Aorta (tissue), 5 donors: Measurements from ENCODE around the gene ZP4. TPM values are rescaled to one million over a fixed set of nuclear protein-coding genes. Genes with fewer than 3 reads are reported as not detected.

Experiments used
- ATAC-seq: fragments of 200-7000 bp; cut with Tn5 transposase; one replicate; pipeline ENCODE4 v1.9.1; 2022; ENCODE audit warnings: moderate library complexity; ENCODE audit not compliant: low FRiP score
- DNase-seq, 2 donors: peaks; one replicate each; pipeline ENCODE4 v3.0.0-alpha.2; 2020
- H3K27ac ChIP-seq, 2 donors: one replicate each; pipeline ENCODE4 v1.5.1; 2013; ENCODE audit warnings: low read length in 2 of 2, mild to moderate bottlenecking in 2 of 2, moderate library complexity in 2 of 2, control low read depth in 1 of 2, inconsistent platforms in 1 of 2, low read depth in 1 of 2
- H3K27me3 ChIP-seq, 2 donors: one replicate each; pipeline ENCODE4 v1.6.1; 2013; ENCODE audit warnings: control low read depth in 1 of 2, low read length in 1 of 2, mild to moderate bottlenecking in 1 of 2, moderate library complexity in 1 of 2; ENCODE audit not compliant: insufficient read depth in 2 of 2, control insufficient read depth in 1 of 2
- H3K36me3 ChIP-seq, 2 donors: one replicate each; pipeline ENCODE4 v1.6.1; 2013; ENCODE audit warnings: control low read depth in 1 of 2, low read length in 1 of 2, mild to moderate bottlenecking in 1 of 2; ENCODE audit not compliant: insufficient read depth in 2 of 2, control insufficient read depth in 1 of 2
- H3K4me1 ChIP-seq, 2 donors: one replicate each; pipeline ENCODE4 v1.6.1; 2013; ENCODE audit warnings: low read length in 2 of 2, control low read depth in 1 of 2, mild to moderate bottlenecking in 1 of 2, moderate library complexity in 1 of 2; ENCODE audit not compliant: insufficient read depth in 2 of 2, control insufficient read depth in 1 of 2
- H3K4me3 ChIP-seq, 2 donors: one replicate each; pipeline ENCODE4 v1.5.1; 2013; ENCODE audit warnings: low read length in 2 of 2, control low read depth in 1 of 2, mild to moderate bottlenecking in 1 of 2
- H3K9me3 ChIP-seq: one replicate; pipeline ENCODE4 v1.6.1; 2013; ENCODE audit warnings: mild to moderate bottlenecking, low read length; ENCODE audit not compliant: control insufficient read depth
- WGBS, 2 donors: extraction: QIAGEN DNeasy Blood & Tissue Kit; methylation state at CpG; one replicate each; pipeline ENCODE4 v1.1.7; 2013; 5-methylcytosine and 5-hydroxymethylcytosine counted together
- intact Hi-C, 2 donors: fragments of 100-400 bp; cut with DNase I; formaldehyde crosslinking; loops; one replicate each; pipeline versions ENCODE4 v1.14.2 to v1.15.0; 2022
- polyA plus RNA-seq, 2 donors: library from polyadenylated mRNA; stranded (reverse); fragments of 200-250 nt; gene quantifications; one replicate each; pipeline ENCODE4 v1.2.3, GENCODE V29; 2013
- total RNA-seq, 2 donors: library from RNA; stranded (reverse); fragmentation: NEBNext Ultra II Directional; extraction: Animal tissue kit (Norgen Biotek cat#: 25700); gene quantifications; one replicate each; pipeline ENCODE4 v1.2.1, GENCODE V29; 2021
- donor health status: healthy with polysubstance abuse.
- donor health status: Bipolar disorder and iron deficiency.
- donor health status: DM: no; HTN: no; CAD: no.
- donor health status: DM: no; HTN: no; CAD: no.
- donor health status: DM: yes; HTN: yes; CAD: no.

The ZP4 gene
- total and polyA plus RNA-seq, 4 donors = not detected

DNA sequence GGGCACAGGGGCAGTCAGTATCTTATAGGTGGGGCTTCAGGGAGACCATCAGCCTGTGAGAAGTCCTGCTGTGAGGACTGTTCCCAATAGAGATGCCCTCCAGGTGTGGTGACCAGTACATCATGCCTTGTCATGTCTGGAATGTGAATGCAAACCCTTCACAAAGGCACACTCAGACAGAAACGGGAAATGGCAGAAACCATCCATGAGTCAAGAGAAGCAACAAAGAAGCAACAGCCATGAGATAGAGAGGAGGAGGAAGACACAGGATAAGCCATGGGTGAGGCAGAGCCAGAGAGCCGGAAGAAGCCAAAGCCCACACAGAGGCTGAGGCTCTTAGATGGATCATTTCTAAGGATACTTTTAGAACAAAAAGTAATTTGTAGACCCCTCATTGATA is 20.1 kb upstream of the ZP4 start:
- H3K27me3 ChIP-seq = peaks cover 0 to 2% of the 10 kb centered on the region in 2 donors
- whole genome bisulfite sequencing, 2 donors = 82 to 91% methylated on average over 2 of the region's 2 CpGs
- ATAC-seq = no peak
- no peaks in the 10 kb centered on the region for H3K4me1 ChIP-seq
- no peak overlapping the region for H3K4me3 ChIP-seq
- no peak overlapping the region for H3K27ac ChIP-seq
- H3K9me3 ChIP-seq = peaks cover 5% of the 10 kb centered on the region
- intact Hi-C loops = no loop called here
- H3K36me3 ChIP-seq = no peaks in the 10 kb centered on the region
- no peak for DNase-seq

DNA sequence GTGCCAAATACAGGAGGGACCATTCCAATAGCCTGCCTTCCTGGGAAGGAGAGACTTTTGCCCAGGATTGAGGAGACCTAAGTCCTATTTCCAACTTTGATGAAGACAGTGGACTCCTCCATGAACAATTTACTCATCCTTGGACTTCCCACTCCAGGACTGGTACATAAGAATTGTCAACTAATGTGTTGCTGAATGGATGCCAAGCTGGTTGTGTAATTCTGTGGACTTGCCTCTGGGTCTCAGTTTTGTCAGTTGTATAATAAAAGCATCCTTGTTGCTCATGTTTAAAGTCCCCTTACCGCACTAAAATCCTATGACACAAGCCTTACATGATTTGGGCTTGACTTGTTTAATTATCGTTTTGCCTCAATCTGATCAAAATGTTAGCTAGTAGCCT is 13.2 kb upstream of the ZP4 start:
- H3K36me3 ChIP-seq = no peaks in the 10 kb centered on the region
- H3K9me3 ChIP-seq = peaks cover 3% of the 10 kb centered on the region
- H3K27me3 ChIP-seq = peaks cover 0 to 1% of the 10 kb centered on the region in 2 donors
- ATAC-seq = no peak
- H3K27ac ChIP-seq = no peak overlapping the region
- intact Hi-C loops = no loop called here
- H3K4me3 ChIP-seq = no peak overlapping the region
- no peak for DNase-seq
- H3K4me1 ChIP-seq = no peaks in the 10 kb centered on the region
- WGBS, 2 donors = 93 to 95% methylated on average over 2 of the region's 2 CpGs

DNA sequence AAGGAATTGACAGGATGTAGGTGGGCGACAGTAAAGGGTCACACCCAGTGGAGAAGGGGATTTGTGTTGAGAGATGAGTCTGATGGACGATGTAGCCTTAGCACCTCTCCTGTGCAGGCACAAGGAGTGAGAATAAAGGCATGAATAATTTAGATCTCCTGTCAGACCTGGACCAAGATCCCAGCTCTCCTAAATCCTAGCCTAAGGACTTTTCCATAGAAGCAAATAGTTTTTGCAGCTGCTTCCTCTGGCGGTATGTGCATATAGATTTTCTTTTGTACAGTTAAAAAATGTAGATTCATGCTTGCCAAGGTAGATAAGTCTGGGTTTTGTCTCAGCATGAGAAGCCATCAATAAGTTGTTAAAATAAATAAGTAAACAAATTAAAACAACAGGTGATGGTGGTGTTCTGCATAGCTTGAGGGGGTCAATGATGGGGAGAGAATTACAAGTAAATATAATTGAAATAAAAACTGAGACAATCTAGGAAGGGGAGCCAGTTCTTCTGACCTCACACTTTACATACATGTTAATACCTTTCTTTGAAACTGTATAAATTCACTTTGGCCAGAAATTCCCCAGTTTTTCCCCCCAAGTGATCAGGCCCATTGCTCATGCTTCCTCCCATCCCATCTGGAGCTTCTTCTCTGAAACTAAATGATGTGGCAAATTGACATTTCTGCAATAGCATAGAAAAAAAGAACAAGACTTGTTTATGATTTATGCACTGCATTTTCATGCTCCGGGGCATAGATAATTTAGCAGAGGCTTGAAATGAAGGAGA is 12.4 kb upstream of the ZP4 start:
- Histone ChIP-seq H3K4me3 (no peak overlapping the region), H3K36me3 (no peaks in the 10 kb centered on the region), H3K27me3 (peaks cover 0 to 1% of the 10 kb centered on the region in 2 donors), H3K9me3 (peaks cover 2% of the 10 kb centered on the region), H3K4me1 (no peaks in the 10 kb centered on the region), H3K27ac (no peak overlapping the region)
- 76 to 82% methylated on average over 4 of the region's 4 CpGs for whole genome bisulfite sequencing, 2 donors
- no peak for DNase-seq
- intact Hi-C loops = no loop called here
- no peak for ATAC-seq

DNA sequence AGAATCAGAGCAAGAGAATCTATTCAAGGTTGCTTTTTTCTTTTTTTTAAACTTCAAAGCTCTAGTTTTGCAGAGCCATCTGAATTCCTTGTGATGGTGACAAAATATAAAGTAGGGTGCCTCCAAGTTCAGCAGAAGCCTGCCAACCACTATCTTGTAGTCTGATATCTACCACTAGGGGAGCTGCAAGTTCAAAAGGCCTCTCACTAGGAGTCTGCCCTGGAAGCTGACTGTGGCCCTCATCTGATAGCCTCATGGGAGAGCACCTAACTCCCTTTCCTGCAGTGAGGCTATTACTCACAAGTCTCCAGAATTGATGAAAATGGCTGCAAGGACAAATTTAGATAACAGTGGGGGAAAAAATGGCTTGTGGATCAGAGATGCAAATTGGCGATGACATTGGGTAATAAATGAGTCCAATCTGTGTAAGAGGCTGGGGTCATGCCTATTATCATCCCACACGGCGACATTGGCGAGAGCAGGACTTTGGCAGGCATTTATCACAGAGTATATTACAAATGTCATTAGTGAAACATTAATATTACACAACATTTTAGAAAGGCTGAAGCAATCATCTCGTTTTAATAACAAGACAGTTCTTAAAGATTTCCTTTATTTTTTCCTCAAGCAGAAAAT is 10.7 kb upstream of the ZP4 start:
- 43 to 45% methylated on average over 5 of the region's 5 CpGs for WGBS, 2 donors
- no peak overlapping the region for H3K4me3 ChIP-seq
- H3K27ac ChIP-seq = no peak overlapping the region
- no peaks in the 10 kb centered on the region for H3K9me3 ChIP-seq
- ATAC-seq (no peak), DNase-seq (no peak)
- intact Hi-C loops = no loop called here
- no peaks in the 10 kb centered on the region for H3K4me1 ChIP-seq
- H3K27me3 ChIP-seq = peaks cover 0 to 1% of the 10 kb centered on the region in 2 donors
- no peaks in the 10 kb centered on the region for H3K36me3 ChIP-seq

DNA sequence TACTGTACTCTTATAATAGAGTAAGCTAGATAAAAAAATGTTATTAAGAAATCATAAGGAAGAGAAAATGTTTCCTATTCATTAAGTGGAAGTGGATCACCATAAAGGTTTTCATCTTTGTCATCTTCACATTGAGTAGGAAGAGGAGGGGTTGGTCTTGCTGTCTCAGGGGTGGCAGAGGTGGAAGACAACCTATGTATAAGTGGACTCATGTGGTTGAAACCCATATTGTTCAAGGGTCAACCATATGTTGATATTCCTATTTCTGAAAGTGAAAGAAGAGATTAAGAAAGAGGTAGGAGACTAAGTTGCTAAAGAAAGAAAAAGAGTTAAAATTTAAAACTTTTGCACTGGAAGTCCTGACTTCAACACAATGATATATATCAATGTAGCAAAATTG is 4.9 kb upstream of the ZP4 start:
- Histone ChIP-seq H3K9me3 (no peaks in the 10 kb centered on the region), H3K27me3 (no peaks in the 10 kb centered on the region), H3K27ac (no peak overlapping the region), H3K36me3 (no peaks in the 10 kb centered on the region), H3K4me3 (no peak overlapping the region), H3K4me1 (no peaks in the 10 kb centered on the region)
- DNase-seq (no peak), ATAC-seq (no peak)
- intact Hi-C loops = no loop called here

DNA sequence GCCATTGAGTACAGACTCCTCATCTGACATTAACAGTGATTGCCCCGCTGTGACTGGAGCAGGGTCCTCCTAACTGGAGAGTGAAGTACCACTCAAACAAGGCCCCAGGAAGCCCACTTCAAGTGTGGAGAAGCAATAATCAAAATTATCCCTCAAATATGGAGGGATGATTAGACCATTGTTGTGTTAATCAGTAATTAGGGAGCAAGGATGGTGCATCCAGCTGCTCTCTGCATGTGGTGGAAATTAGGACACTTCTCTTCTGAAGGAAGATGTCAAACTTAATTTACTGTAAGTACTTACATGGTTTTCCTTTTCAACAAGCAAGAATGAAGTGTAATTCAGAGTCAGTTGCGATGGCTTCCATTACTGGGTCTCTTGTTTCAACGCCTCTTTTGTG is 3.4 kb upstream of the ZP4 start:
- 91 to 93% methylated on average over 3 of the region's 3 CpGs for WGBS, 2 donors
- Histone ChIP-seq H3K9me3 (peaks cover 2% of the 10 kb centered on the region), H3K27me3 (no peaks in the 10 kb centered on the region), H3K4me1 (no peaks in the 10 kb centered on the region), H3K36me3 (no peaks in the 10 kb centered on the region), H3K4me3 (no peak overlapping the region), H3K27ac (no peak overlapping the region)
- DNase-seq (no peak), ATAC-seq (no peak)
- intact Hi-C loops = no loop called here

DNA sequence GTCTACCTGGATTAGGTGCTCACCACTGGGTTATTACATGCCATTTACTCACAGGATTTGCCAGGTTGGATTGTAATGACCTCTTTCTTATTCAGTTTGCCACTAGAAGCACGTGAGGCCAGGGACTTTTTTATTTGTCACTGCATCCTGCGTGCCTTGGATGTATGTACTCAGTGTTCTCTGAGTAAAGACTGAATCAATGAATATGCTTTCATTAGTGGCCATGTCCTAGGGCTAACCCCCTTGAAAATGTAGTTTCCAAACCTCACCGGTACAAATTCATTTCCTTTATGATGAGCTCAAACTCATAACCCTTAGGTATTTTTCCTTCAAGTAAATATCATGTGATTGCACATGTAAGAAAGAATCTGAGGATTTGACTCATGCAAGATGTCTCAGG is 1.3 kb upstream of the ZP4 start:
- Histone ChIP-seq H3K27me3 (no peaks in the 10 kb centered on the region), H3K4me1 (no peaks in the 10 kb centered on the region), H3K9me3 (peaks cover 2% of the 10 kb centered on the region), H3K4me3 (no peak overlapping the region), H3K36me3 (no peaks in the 10 kb centered on the region), H3K27ac (no peak overlapping the region)
- intact Hi-C loops = no loop called here
- ATAC-seq (no peak), DNase-seq (no peak)
- 80 to 82% methylated on average over 3 of the region's 3 CpGs for WGBS, 2 donors

DNA sequence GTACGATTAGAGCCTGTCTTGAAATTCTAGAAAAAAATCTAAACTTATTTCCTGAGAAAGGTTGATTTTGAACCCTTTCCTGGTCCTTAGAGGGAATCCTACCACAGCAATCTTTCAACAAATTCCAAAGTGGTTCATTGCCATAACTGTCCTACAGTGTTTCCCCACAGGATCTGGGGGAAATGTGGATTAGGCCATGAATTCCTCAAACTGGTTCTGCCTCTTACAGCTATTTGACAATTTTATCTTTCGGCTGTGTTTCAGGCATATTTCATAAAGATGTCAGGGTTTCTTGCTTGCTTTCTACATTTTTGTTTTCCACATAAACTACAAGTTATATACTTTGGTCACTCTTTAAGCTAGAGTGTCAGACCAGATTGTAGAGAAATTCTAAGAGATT is 544 bp upstream of the ZP4 start:
- no peaks in the 10 kb centered on the region for H3K27me3 ChIP-seq
- peaks cover 2% of the 10 kb centered on the region for H3K9me3 ChIP-seq
- H3K27ac ChIP-seq = no peak overlapping the region
- ATAC-seq = no peak
- no peaks in the 10 kb centered on the region for H3K36me3 ChIP-seq
- H3K4me1 ChIP-seq = no peaks in the 10 kb centered on the region
- intact Hi-C loops = no loop called here
- H3K4me3 ChIP-seq = no peak overlapping the region
- DNase-seq = no peak
- WGBS, 2 donors = 27 to 36% methylated on average over 2 of the region's 2 CpGs

DNA sequence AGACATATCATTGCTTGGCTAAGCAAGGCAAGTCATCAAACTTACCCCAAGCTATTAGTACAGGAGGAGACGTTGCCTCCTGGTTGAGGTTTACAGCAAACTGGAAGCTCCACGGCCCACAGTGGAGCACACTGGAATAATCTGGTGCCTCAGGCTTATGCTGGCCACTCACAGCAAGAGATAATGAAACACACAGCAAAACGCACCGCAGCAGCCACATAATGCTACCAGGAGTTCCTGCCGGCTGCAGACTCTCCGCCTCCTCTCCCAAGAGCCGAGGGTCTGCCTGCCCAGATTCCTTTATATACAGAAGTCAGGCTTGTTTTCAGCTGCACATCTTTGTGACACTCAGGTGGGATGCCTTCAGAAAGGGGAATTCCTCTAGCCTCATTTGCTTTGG is 306 bp downstream of the ZP4 start:
- no peak for ATAC-seq
- H3K9me3 ChIP-seq = peaks cover 2% of the 10 kb centered on the region
- no peak for DNase-seq
- no peak overlapping the region for H3K4me3 ChIP-seq
- WGBS, 2 donors = 72 to 73% methylated on average over 7 of the region's 7 CpGs
- H3K27me3 ChIP-seq = no peaks in the 10 kb centered on the region
- intact Hi-C loops = no loop called here
- H3K4me1 ChIP-seq = no peaks in the 10 kb centered on the region
- H3K36me3 ChIP-seq = no peaks in the 10 kb centered on the region
- no peak overlapping the region for H3K27ac ChIP-seq
